ENCODE measurements around the gene SLC2A10.

SLC2A10 gene

GRCh38 chr20:46708172-46708860, 1.1 kb upstream of the SLC2A10 start:
- Mint-ChIP-seq H3K4me1 (peaks cover 11% of the 10 kb centered on the region), H3K27ac (no peak overlapping the region), H3K27me3 (peaks cover 41% of the 10 kb centered on the region), H3K36me3 (peaks cover 2% of the 10 kb centered on the region), H3K4me3 (peak overlapping the region; percentile 62), H3K9me3 (no peaks in the 10 kb centered on the region)

GRCh38 chr20:46709055-46709458, 392 bp upstream of the SLC2A10 start:
- H3K27me3 Mint-ChIP-seq = peaks cover 38% of the 10 kb centered on the region
- H3K9me3 Mint-ChIP-seq = no peaks in the 10 kb centered on the region
- peaks cover 2% of the 10 kb centered on the region for H3K36me3 Mint-ChIP-seq
- peaks cover 11% of the 10 kb centered on the region for H3K4me1 Mint-ChIP-seq
- peak overlapping the region; percentile 62 for H3K4me3 Mint-ChIP-seq
- no peak overlapping the region for H3K27ac Mint-ChIP-seq

DNA sequence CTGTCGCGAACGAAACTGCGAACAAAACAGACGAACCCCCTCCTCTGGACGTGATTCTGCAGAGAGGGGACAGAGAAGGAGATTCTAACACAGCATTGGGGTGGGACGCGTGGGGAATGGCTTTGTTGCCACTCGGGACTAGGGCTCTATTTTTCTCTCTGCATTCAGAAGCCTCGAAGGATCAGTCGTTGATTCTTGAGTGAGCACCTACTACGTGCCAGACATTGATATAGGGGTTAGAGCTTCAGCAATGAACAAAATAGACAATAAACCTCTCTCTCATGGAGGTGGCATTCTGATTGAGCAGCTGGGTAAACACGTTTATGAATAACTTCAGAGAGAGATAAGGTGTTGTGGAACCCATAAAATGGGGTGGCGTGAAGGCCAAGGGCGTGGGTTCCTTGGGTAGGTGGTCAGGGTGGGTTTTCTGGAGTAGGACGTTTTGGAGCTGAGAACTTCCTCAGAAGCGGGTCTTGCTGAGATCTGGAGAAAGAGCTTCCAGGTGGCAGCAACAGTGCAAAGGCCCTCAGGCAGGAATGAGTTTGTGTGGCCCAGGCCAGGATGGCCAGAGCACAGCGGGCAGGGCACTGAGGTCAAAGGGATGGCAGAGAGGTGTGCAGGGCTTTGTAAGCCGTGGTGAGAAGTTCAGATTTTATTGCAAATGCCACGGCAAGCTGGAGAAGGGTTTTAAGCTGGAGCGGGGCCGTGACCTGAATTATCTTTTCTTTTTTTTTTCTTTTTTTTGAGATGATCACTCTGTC, 884 bp downstream of the SLC2A10 start:
- peak overlapping the region; percentile 73 for H3K4me3 Mint-ChIP-seq
- peaks cover 2% of the 10 kb centered on the region for H3K36me3 Mint-ChIP-seq
- H3K4me1 Mint-ChIP-seq = peaks cover 11% of the 10 kb centered on the region
- peaks cover 42% of the 10 kb centered on the region for H3K27me3 Mint-ChIP-seq
- H3K9me3 Mint-ChIP-seq = no peaks in the 10 kb centered on the region
- peak overlapping the region; percentile 33 for H3K27ac Mint-ChIP-seq

DNA sequence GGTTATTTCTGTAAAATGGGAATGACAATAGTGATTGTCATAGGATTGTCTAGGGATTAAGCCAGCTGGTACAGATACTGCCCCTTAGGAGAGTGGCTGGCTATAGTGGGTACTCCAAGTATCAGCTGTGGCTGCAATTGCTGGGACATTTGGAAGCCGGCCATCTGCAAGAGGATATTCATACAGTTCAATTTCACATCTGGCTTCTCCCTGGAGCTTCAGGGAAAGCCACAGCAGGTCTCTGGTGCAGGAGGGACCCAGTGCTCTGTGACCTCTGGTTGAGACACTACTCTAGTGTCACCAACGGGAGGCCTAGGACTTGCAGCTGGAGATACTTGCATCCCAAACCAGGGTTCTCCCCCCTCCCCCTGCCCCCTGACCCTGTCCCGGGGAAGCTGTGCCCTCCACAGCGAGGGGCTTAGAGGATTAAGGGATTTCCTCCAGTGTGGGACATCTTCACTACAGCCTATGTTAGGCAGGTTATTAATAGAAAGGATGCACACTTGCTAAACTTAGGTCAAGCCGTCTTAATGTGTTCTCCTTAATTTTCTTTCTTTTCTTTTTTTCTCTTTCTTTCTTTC, 2.7 kb downstream of the SLC2A10 start:
- H3K27me3 Mint-ChIP-seq = peaks cover 36% of the 10 kb centered on the region
- no peaks in the 10 kb centered on the region for H3K9me3 Mint-ChIP-seq
- no peak overlapping the region for H3K27ac Mint-ChIP-seq
- peaks cover 11% of the 10 kb centered on the region for H3K4me1 Mint-ChIP-seq
- no peak overlapping the region for H3K4me3 Mint-ChIP-seq
- H3K36me3 Mint-ChIP-seq = peaks cover 2% of the 10 kb centered on the region

DNA sequence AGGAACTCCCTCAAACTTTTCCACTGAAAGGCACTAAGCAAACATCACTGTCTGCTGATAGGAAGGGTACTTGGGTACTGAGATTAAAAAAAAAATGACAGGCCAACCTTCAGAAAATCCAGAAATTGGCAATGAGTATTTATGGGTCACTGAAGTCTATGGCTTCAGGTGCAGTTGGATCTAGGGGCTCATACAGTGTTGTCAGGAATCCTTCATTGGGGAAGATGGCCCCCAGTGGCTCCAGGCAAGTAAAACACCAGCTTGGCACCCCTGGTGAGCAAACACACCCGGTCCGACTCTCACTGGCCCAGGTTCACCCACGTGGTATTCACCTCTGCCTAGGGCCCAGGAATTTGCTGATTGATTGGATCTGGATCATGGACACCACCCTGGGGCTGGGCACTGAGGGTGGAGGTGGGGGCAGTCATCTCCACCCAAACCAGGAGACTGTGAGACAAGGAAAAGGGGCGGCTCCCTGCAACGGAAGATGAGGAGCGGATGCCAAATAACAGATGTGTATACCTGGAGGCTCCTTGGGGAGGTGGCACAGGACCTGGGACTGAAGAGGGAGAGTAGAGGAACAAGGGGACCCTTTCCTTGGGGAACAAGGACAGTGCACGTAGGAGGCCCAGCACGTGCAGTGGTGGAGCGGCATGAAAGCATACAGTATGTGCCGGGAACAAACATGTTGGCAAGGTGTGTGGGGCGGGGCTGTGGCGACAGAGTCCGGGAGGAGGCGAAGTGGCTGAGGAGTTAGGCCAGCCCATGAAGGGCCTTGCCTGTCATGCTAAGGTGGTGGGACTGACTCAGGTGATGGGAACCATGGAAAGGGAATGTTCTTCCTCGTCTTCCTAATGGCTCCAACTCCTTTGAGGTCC, 4.7 kb downstream of the SLC2A10 start:
- Mint-ChIP-seq H3K27ac (no peak overlapping the region), H3K4me3 (no peak overlapping the region), H3K36me3 (peaks cover 2% of the 10 kb centered on the region), H3K4me1 (peaks cover 7% of the 10 kb centered on the region), H3K27me3 (peaks cover 25% of the 10 kb centered on the region), H3K9me3 (no peaks in the 10 kb centered on the region)

DNA sequence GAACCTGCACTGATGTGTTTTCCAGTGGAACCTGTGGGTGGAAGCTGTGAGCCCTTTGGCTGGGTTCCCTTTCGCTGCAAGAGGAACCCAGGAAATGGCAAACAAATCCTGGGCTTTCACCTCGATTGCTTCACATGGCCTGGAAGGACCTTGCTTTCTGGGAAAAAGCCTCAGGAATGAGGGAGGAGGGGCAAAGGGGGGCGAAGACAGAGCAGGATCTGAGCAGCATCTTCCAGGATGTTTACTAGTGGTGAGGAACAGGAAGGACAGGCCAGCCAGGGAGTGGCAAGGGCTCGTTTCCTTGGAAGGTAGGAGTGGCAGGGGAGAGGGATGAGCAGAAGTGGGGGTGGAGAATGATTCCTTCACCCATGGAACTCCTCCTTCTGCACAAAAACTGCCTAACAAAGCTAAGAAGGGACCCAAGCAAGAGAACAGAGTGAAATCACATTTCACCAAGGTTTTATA, 5.9 kb downstream of the SLC2A10 start:
- H3K9me3 Mint-ChIP-seq = peaks cover 3% of the 10 kb centered on the region
- no peak overlapping the region for H3K27ac Mint-ChIP-seq
- H3K4me1 Mint-ChIP-seq = peaks cover under 1% of the 10 kb centered on the region

GRCh38 chr20:46717818-46718541, 8.5 kb downstream of the SLC2A10 start:
- Mint-ChIP-seq H3K4me3 (no peak overlapping the region), H3K4me1 (no peaks in the 10 kb centered on the region)

More for the DNA sequence above, 5.9 kb downstream of the SLC2A10 start:
- Mint-ChIP-seq H3K4me3 (no peak overlapping the region), H3K27me3 (peaks cover 18% of the 10 kb centered on the region), H3K36me3 (peaks cover 2% of the 10 kb centered on the region)

GRCh38 chr20:46720019-46720418, 10.6 kb downstream of the SLC2A10 start:
- Mint-ChIP-seq H3K4me3 (no peak overlapping the region), H3K4me1 (no peaks in the 10 kb centered on the region), H3K36me3 (no peaks in the 10 kb centered on the region), H3K27ac (no peak overlapping the region), H3K9me3 (peaks cover 6% of the 10 kb centered on the region), H3K27me3 (no peaks in the 10 kb centered on the region)

More at GRCh38 chr20:46717818-46718541, 8.5 kb downstream of the SLC2A10 start:
- Mint-ChIP-seq H3K9me3 (peaks cover 6% of the 10 kb centered on the region), H3K27ac (no peak overlapping the region), H3K27me3 (peaks cover 11% of the 10 kb centered on the region), H3K36me3 (peaks cover 2% of the 10 kb centered on the region)

DNA sequence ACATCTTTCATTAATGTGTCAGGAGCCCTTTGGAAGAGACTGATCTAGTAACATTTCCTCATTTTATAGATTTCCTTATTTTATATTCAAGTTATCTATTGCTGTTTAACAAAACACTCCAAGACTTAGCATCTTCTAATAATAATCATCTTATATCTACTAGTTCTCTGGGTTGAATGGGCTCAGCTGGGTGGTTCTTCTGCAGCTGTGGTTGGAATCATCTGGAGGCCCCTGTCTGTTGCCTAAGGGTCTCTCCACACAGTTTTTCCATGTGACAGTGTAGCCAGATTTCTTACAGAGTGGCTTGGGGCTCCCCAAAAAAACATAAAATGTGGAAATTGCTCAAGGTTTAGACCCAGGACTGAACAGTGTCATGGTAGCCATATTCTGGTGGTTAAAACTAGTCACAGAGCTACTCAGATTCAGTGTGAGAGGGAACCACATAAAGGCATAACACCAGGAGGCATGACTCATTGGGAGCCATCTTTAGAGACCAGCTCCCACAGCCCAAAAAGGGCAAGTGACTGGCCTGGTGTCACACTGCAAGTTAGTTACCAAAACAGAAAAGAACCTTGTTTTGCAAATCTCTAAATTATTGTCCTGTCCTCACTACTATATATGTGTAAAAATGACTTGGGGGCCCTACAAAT, 11.5 kb downstream of the SLC2A10 start:
- Mint-ChIP-seq H3K27me3 (no peaks in the 10 kb centered on the region), H3K27ac (no peak overlapping the region), H3K4me1 (no peaks in the 10 kb centered on the region), H3K36me3 (no peaks in the 10 kb centered on the region), H3K9me3 (peaks cover 6% of the 10 kb centered on the region), H3K4me3 (no peak overlapping the region)

GRCh38 chr20:46721476-46721875, 12.0 kb downstream of the SLC2A10 start:
- Mint-ChIP-seq H3K9me3 (peaks cover 6% of the 10 kb centered on the region), H3K27ac (no peak overlapping the region), H3K27me3 (no peaks in the 10 kb centered on the region), H3K4me3 (no peak overlapping the region), H3K4me1 (no peaks in the 10 kb centered on the region), H3K36me3 (no peaks in the 10 kb centered on the region)

GRCh38 chr20:46722450-46722849, 13.0 kb downstream of the SLC2A10 start:
- Mint-ChIP-seq H3K27ac (no peak overlapping the region), H3K4me1 (no peaks in the 10 kb centered on the region), H3K4me3 (no peak overlapping the region), H3K9me3 (peaks cover 6% of the 10 kb centered on the region), H3K36me3 (no peaks in the 10 kb centered on the region), H3K27me3 (no peaks in the 10 kb centered on the region)

DNA sequence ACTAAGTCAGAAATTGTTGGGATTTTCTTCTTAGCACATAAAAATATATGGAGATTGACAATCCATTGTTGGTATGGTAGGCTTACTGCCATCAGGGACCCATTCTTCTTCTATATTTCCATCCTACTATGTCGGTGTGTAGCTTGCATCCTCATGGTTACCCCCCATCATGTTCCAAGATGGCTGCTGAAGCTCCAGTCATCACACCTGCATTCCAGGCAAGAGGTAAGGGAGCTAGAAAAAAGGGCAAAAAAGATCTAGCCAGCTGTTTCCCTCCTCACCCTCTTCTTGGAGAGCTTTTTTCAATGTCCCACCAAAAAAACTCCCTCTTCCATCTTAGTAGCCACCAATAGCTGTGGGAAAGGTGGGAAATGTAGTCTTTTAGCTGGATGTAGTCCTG, 13.6 kb downstream of the SLC2A10 start:
- no peak overlapping the region for H3K4me3 Mint-ChIP-seq
- no peaks in the 10 kb centered on the region for H3K36me3 Mint-ChIP-seq
- H3K27me3 Mint-ChIP-seq = no peaks in the 10 kb centered on the region
- H3K27ac Mint-ChIP-seq = no peak overlapping the region
- no peaks in the 10 kb centered on the region for H3K4me1 Mint-ChIP-seq
- H3K9me3 Mint-ChIP-seq = peaks cover 6% of the 10 kb centered on the region

GRCh38 chr20:46724343-46724959, 15.0 kb downstream of the SLC2A10 start:
- no peak overlapping the region for H3K4me3 Mint-ChIP-seq
- no peak overlapping the region for H3K27ac Mint-ChIP-seq
- no peaks in the 10 kb centered on the region for H3K36me3 Mint-ChIP-seq
- no peaks in the 10 kb centered on the region for H3K4me1 Mint-ChIP-seq
- H3K27me3 Mint-ChIP-seq = no peaks in the 10 kb centered on the region
- peaks cover 6% of the 10 kb centered on the region for H3K9me3 Mint-ChIP-seq

Data from activated naive CD4-positive, alpha-beta T cell treated with anti-CD3 and anti-CD28 coated beads, Interleukin-2, amount 50 U/mL, for 24 hours (primary cell).